HepG2 (cell line): ENCODE results near the gene CHST3. TPM values are rescaled to one million over a fixed set of nuclear protein-coding genes. Genes with fewer than 3 reads are reported as not detected.

Source experiments
- AFF4 ChIP-seq: sonication (generic); formaldehyde crosslinking; IDR thresholded peaks from 2 replicates; pipeline ENCODE4 v1.4.0; 2020; ENCODE audit warnings: missing genetic modification reagents
- CTCF ChIP-seq: sonication (generic); formaldehyde crosslinking; IDR thresholded peaks from 2 replicates; pipeline ENCODE4 v1.5.0; 2020; ENCODE audit warnings: mild to moderate bottlenecking, missing genetic modification reagents, moderate library complexity
- HOXA5 ChIP-seq: sonication (generic); formaldehyde crosslinking; IDR thresholded peaks from 2 replicates; pipeline ENCODE4 v1.4.0; 2020; ENCODE audit warnings: missing genetic modification reagents
- KDM3A ChIP-seq: IDR thresholded peaks from 2 replicates; pipeline ENCODE4 v1.6.1; 2018; ENCODE audit warnings: low read depth, missing compliant biosample characterization
- PAWR ChIP-seq: sonication (generic); formaldehyde crosslinking; IDR thresholded peaks from 2 replicates; pipeline ENCODE4 v1.4.0; 2020; ENCODE audit warnings: missing genetic modification reagents, mild to moderate bottlenecking, borderline replicate concordance
- SOX5 ChIP-seq: IDR thresholded peaks from 2 replicates; pipeline ENCODE4 v1.6.1; 2016; ENCODE audit warnings: borderline replicate concordance
- XBP1 ChIP-seq: sonication (generic); formaldehyde crosslinking; IDR thresholded peaks from 2 replicates; pipeline ENCODE4 v1.5.0; 2020; ENCODE audit warnings: missing genetic modification reagents
- ZBTB20 ChIP-seq: sonication (generic); formaldehyde crosslinking; IDR thresholded peaks from 2 replicates; pipeline ENCODE4 v1.8.1; 2023; ENCODE audit warnings: missing genetic modification reagents, low read depth, mild to moderate bottlenecking, borderline replicate concordance
- ZGPAT ChIP-seq: IDR thresholded peaks from 2 replicates; pipeline ENCODE4 v1.6.1; 2016; ENCODE audit warnings: mild to moderate bottlenecking
- ZHX1 ChIP-seq: sonication (generic); formaldehyde crosslinking; IDR thresholded peaks from 2 replicates; pipeline ENCODE4 v1.8.1; 2022; ENCODE audit warnings: low read depth, mild to moderate bottlenecking, missing genetic modification reagents
- ZNF274 ChIP-seq: sonication (generic); formaldehyde crosslinking; IDR thresholded peaks from 2 replicates; pipeline ENCODE4 v1.5.1; 2020; ENCODE audit warnings: mild to moderate bottlenecking, missing genetic modification reagents
- ZNF350 ChIP-seq: sonication (generic); formaldehyde crosslinking; IDR thresholded peaks from 2 replicates; pipeline ENCODE4 v1.4.0; 2020; ENCODE audit warnings: mild to moderate bottlenecking, low read depth, missing genetic modification reagents, borderline replicate concordance
- ZNF451 ChIP-seq: sonication (generic); formaldehyde crosslinking; IDR thresholded peaks from 2 replicates; pipeline ENCODE4 v1.5.0; 2020; ENCODE audit warnings: mild to moderate bottlenecking, missing genetic modification reagents
- ZNF562 ChIP-seq: sonication (generic); formaldehyde crosslinking; IDR thresholded peaks from 2 replicates; pipeline ENCODE4 v1.8.0; 2022; ENCODE audit warnings: missing genetic modification reagents, borderline replicate concordance
- ZNF639 ChIP-seq: conservative IDR thresholded peaks from 2 replicates; pipeline ENCODE4 v1.6.1; 2018; ENCODE audit warnings: missing genetic modification reagents
- ZNF749 ChIP-seq: sonication (generic); formaldehyde crosslinking; IDR thresholded peaks from 2 replicates; pipeline ENCODE4 v1.8.0; 2022; ENCODE audit warnings: mild to moderate bottlenecking, missing genetic modification reagents, moderate library complexity, borderline replicate concordance
- ZNF839 ChIP-seq: sonication (generic); formaldehyde crosslinking; IDR thresholded peaks from 2 replicates; pipeline ENCODE4 v1.4.0; 2020; ENCODE audit warnings: missing genetic modification reagents, mild to moderate bottlenecking, borderline replicate concordance
- polyA plus RNA-seq, 8 experiments: library from polyadenylated mRNA; depleted of rRNA in 3 of 8; stranded (reverse) in 7 of 8; unstranded in 1 of 8; fragments of >200 nt; fragmentation: Illumina TruSeq in 4 of 8; extraction: Trizol in 4 of 8; gene quantifications; 2 replicates each; pipeline versions ENCODE4 v1.2.1 to v1.2.3, GENCODE V29; 2011 to 2016; ENCODE audit warnings: low read depth in 4 of 8, missing spikeins in 1 of 8, mixed read lengths in 1 of 8; ENCODE audit not compliant: insufficient read depth in 1 of 8
- total RNA-seq, 5 experiments: library from RNA; depleted of rRNA; stranded (reverse); fragments of >200 nt; fragmentation: Illumina TruSeq; extraction: Trizol; gene quantifications; 2 replicates each; pipeline ENCODE4 v1.2.3, GENCODE V29; 2016; ENCODE audit warnings: low read depth in 1 of 5

The CHST3 gene
- total and polyA plus RNA-seq, 2 of the 13 experiments (the other 11 are each of a cell fraction or from before 2014, with no cell fraction given): 7.2 to 18.7 TPM

GRCh38 chr10:72030762-72031543, 66.8 kb downstream of the CHST3 start (continued):
- no peak for TF ChIP-seq AFF4 (CRISPR knock-in tag)
- peak; percentile 63; the same call in 1 of the 2 replicates for TF ChIP-seq KDM3A (CRISPR knock-in tag)
- no peak for TF ChIP-seq ZNF562 (CRISPR knock-in tag)
- TF ChIP-seq ZNF451 (CRISPR knock-in tag): no peak; the same call in 1 of the 2 replicates
- TF ChIP-seq ZHX1 (CRISPR knock-in tag): peak; percentile 95
- no peak for TF ChIP-seq XBP1
- TF ChIP-seq ZNF350 (CRISPR knock-in tag): peak; percentile 96
- TF ChIP-seq SOX5 (CRISPR knock-in tag): peak; percentile 94
- no peak for TF ChIP-seq ZBTB20 (CRISPR knock-in tag)
- 0 out of 2 replicates have a peak, but pooled peaks have one; percentile 39 for TF ChIP-seq ZNF639 (CRISPR knock-in tag)
- TF ChIP-seq ZNF839 (CRISPR knock-in tag): peak; percentile 70; the same call in 1 of the 2 replicates
- no peak for TF ChIP-seq PAWR (CRISPR knock-in tag)
- peak; percentile 29; the same call in 1 of the 2 replicates for TF ChIP-seq CTCF
- peak; percentile 92; the same call in 1 of the 2 replicates for TF ChIP-seq ZNF749
- TF ChIP-seq HOXA5 (CRISPR knock-in tag): no peak
- TF ChIP-seq ZNF274 (CRISPR knock-in tag): no peak
- TF ChIP-seq ZGPAT (CRISPR knock-in tag): peak; percentile 59
